ENCODE data around the gene CHST13.

DNA sequence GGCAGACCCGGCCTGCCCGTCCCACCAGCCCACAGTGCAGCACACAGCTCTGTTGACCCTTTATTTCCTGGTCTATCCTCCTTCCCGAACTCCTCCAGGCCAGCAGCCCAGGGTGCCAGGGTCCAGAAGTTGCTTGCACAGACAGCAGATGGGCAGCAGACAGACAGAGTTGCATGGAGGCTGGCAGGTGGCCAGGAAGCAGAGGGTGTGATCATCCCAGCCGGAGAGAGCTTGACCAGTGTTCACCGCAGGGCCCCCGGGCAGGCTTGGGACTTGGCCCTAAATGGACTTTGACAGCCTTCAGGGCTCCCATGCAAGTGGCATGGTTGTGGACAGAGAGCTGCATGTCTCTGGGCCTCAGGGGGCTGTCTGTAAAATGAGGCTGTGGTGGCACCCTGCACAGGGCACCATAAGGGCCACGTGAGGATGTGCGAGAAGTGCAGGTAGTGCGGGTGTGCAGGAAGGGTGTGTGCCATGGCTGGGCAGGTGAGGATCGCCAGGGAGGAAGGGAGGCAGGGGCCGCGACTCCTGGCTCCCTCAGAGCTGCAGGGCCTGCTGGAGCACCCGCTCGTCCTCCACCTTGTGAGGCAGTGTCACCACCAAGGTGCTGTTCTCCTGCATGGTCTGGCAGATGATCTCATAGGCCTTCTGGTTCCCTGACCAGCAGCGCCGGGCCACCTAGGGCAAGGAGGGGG is 42.0 kb upstream of the CHST13 start:
- TF ChIP-seq NFRKB (IDR thresholded peaks at IDR 0.05), result no peak
- TF ChIP-seq ELF4 (IDR thresholded peaks at IDR 0.05), result no peak

Measured in HEK293T (cell line).